ENCODE data around the gene NFATC2.
"Not testable (repeated sequence)": the region's sequence is repeated elsewhere in the genome, so short reads cannot be mapped to it uniquely, and the experiment has no call there.

The NFATC2 gene

GRCh38 chr20:51356871-51357270, 185.6 kb downstream of the NFATC2 start:
- DNase-seq (ENCODE audit: low read depth in 2 of 2) = no peak

- DNase-seq (ENCODE audit: low read depth in 2 of 2) = no peak
These were observed 187.7 kb downstream of the NFATC2 start for GRCh38 chr20:51354769-51355319.

GRCh38 chr20:51354191-51354768, 188.2 kb downstream of the NFATC2 start:
- DNase-seq (ENCODE audit: low read depth in 2 of 2) = no peak

GRCh38 chr20:51353491-51353890, 189.0 kb downstream of the NFATC2 start:
- no peak for DNase-seq (ENCODE audit: low read depth in 2 of 2)

- no peak for DNase-seq (ENCODE audit: low read depth in 2 of 2)
These were observed 189.7 kb downstream of the NFATC2 start for GRCh38 chr20:51352791-51353190.

GRCh38 chr20:51350941-51351631, 191.4 kb downstream of the NFATC2 start:
- no peak for DNase-seq (ENCODE audit: low read depth in 2 of 2)

GRCh38 chr20:51348876-51349275, 193.6 kb downstream of the NFATC2 start:
- no peak for DNase-seq (ENCODE audit: low read depth in 2 of 2)

GRCh38 chr20:51347831-51348230, 194.7 kb downstream of the NFATC2 start:
- no peak for DNase-seq (ENCODE audit: low read depth in 2 of 2)

- DNase-seq (ENCODE audit: low read depth in 2 of 2) = no peak
These were observed 195.6 kb downstream of the NFATC2 start for GRCh38 chr20:51346686-51347485.

- DNase-seq (ENCODE audit: low read depth in 2 of 2) = no peak
These were observed 196.9 kb downstream of the NFATC2 start for GRCh38 chr20:51345601-51346101.

- DNase-seq (ENCODE audit: low read depth in 2 of 2) = not testable (repeated sequence)
These were observed 198.7 kb downstream of the NFATC2 start for GRCh38 chr20:51343802-51344201.

- DNase-seq (ENCODE audit: low read depth in 2 of 2) = no peak
These were observed 199.8 kb downstream of the NFATC2 start for GRCh38 chr20:51342510-51343236.

- no peak for DNase-seq (ENCODE audit: low read depth in 2 of 2)
These were observed 200.9 kb downstream of the NFATC2 start for GRCh38 chr20:51341581-51341980.

GRCh38 chr20:51340451-51340840, 202.1 kb downstream of the NFATC2 start:
- no peak for DNase-seq (ENCODE audit: low read depth in 2 of 2)

- DNase-seq (ENCODE audit: low read depth in 2 of 2) = no peak
These were observed 202.6 kb downstream of the NFATC2 start for GRCh38 chr20:51339721-51340450.

GRCh38 chr20:51338692-51339440, 203.7 kb downstream of the NFATC2 start:
- no peak for DNase-seq (ENCODE audit: low read depth in 2 of 2)

GRCh38 chr20:51337126-51337805, 205.3 kb downstream of the NFATC2 start:
- no peak for DNase-seq (ENCODE audit: low read depth in 2 of 2)
